ENCODE measurements around the gene HOXA11.

The HOXA11 gene

DNA sequence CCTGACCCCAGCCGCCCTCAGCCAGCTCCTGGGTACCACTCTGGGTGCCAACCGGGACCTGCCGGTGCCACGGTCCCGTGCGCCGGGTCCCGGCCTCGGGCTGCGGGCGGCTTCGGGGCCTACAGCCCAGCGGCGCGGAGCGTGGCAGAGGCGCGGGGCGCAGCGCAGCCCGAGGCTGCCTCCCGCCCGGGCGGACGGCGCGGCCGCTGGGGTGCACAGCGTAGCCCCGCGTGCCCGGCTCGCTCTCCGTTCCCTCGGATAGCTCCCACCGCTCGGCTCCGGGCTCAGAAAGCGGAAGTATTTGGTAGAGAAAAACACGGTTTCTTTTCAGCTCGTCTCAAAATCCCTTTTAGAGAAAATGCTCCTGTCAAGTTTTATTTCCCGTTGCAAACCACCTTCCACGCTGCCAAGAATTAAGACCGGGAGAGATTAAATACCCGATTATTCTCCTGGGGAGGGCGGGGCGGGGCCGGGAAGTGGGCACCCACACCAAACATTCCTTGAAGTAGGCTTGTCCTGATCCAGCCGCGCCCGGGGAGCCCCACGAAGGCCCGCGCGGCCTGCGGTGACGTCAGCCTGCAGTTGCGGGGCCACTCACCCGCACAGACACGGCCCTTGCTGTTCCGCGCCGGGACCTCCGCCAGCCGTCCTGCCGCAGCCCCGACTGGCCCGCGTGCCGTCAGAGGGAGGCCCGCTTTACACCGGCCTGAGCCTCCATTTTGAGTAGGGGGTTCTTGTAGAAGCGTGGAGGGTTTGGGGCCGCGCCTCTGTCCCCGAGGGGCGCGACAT lies 7.7 kb upstream of the HOXA11 start:
- no peak for DNase-seq

DNA sequence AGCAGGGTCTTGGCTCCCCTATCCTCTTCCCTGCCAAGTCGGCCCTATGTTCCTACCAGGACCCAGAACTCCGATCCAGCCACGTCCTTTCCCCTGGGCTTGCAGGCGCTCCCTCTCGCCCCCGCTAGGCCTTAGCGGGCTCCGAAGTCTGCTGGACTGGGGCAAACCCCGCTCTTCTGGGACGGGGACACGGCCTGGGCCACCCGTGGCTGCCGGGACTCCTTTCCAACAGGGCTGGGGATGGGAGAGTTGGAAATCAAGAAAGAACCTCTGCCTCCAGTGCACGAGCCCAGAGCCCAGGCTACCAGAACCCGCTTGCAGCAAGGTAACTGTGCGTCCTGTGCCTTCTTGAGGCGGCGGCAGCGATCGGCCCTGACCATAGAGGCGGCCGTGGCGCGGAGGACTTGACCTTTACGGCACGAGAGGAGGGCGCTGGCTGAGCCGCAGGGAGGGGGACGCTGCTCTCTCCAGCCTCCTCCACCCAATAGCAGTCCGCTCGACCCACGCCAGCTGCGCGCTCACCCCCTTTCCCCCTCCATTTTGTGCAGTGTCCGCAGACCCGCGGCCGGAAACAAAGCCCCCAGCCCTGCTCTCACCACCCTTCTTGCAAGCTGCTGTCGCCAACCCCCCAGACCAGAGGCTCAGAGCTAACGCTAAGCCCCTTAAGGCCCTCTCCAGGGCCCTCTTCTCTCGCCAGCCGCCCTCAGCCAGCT lies 7.0 kb upstream of the HOXA11 start:
- no peak for DNase-seq

DNA sequence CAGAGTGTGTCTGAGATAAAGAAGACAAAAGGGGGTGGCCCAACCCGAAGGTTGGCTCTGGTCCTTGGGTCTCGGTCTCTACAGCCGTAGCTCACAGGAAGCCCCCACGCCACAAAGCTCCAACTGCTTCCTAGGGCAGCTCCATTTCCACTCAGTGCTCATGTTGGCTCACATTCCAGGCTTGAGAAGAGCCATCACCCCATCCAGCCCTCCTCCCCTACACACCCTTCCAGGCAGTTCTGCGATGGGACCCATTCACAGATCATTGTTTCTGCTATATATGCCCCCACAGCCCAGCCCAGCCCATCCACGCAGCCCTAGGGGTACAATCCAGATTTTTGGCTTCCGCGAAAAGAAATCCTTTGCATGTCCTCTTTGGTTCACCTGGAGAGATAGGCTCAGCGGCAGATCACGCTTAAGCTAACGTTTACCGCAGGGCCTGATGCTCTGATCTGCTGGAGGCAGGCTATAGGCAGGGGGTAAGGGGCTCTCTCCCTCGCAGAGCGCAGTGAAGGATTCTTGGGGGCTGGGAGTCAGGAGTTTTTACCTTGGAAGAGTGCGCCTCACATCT lies 6.2 kb upstream of the HOXA11 start:
- DNase-seq, result no peak

DNA sequence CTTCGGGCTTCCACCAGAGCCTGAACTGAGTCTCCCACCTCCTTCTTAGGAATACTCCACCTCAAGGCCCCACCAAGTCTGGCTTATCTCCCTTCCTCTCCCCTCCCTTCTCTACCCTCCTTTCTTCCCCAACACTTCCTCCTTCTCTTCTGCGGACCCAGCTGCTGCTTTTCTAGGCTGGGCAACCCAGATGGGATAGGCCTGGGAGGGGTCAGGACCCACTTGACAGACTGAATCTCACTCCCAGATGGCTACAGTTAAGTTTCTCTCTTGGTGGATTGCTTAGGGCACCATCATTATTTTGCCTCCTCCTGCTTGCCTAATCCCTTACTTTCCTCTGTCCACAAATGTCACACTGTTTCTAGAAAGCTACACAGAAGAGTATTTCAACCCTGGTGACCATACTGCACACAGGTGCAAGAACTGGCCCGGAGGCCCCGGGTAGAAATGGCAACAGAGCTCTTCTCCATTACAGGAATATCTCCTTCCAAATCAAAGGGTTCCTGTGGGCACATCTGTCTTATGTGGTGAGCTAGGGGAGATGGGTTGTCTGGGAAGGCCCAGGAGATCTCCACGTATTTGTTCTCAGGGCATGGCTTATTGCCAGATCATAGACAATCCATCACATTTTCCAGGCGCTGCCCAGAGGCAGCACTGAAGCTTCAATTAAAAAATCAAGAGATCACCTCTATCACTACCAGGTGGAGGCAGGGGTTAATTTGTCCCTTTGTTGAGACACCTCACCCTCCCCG lies 5.1 kb upstream of the HOXA11 start:
- no peak for DNase-seq

DNA sequence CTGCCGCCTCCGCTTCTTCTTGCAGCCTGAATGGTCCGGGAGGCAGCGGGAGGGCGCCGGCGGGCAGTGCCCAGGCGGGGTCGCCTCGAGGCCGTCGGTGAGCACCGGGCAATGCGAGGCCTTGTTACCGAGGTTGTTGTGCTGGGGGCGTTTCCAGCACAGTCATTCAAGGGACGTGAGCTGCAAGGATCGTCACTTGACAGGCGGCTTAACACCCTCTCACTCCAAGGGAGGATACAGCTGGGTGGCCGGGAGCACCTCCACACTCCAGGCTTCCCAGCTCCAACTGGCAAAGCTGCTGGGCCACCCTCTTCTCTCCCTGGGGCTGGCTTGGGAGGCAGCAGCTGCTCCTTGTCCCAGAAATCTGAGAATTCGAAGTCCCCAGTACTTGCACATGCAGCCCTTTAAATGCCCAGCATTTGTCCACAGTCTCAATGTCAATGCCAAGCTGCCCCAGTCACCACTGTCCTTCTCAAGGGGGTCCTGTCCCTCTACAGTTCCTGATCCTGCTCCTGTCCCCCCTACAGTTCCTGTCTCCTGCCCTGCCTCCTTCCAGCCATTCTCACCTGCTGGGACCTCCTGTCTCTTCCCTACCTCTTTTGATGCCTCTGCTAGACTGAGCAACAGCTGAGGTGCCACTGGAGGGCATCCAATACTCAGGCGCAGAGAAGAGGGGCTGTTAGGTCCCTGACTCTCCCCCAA lies 4.4 kb upstream of the HOXA11 start:
- DNase-seq, result no peak

DNA sequence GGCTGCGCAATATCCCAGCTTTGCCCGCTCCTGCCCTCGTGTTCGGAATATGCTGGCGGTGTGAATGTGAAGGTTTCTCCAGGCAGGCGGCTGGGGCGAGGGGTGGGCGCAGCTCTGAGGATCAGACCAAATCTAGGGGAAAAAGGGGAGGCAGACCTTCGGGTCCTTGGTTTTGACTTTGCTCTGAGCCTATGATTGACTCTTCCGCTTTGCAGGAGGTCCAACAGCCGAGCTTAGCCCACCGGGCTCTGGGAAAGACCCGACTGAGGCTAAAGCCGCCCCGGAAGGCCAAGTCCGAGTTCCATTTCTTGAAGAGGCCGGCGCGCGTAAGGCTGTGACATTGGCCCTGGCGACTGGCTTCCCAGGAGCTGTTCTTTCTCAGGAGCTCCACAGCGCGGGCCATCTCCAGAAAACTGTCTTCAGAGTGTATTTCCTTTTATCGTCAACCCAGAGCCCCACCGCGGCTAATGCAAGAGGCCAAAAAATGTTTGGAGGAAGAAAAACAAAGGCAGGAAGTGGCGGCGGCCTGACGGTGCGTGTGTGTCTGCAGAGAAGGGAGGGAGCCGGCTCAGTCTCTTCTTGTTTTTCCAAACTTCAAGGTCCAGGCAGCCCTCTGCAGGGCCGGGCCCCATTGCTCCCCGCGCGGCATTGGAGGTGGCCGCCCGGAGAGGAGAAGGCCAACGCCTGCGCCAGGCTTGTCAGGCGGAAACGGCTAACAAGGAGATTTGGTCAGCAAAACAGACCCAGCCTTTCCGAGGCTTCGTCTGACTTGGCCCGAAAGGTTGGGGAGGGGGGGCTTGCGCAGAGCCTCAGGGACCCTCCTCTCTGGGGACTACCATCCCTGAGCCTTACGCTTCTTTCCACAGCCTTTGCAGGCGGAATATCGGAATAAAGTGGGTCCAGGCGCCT lies 3.6 kb upstream of the HOXA11 start:
- DNase-seq, result peak in 1 of 5 donors; percentile 31

DNA sequence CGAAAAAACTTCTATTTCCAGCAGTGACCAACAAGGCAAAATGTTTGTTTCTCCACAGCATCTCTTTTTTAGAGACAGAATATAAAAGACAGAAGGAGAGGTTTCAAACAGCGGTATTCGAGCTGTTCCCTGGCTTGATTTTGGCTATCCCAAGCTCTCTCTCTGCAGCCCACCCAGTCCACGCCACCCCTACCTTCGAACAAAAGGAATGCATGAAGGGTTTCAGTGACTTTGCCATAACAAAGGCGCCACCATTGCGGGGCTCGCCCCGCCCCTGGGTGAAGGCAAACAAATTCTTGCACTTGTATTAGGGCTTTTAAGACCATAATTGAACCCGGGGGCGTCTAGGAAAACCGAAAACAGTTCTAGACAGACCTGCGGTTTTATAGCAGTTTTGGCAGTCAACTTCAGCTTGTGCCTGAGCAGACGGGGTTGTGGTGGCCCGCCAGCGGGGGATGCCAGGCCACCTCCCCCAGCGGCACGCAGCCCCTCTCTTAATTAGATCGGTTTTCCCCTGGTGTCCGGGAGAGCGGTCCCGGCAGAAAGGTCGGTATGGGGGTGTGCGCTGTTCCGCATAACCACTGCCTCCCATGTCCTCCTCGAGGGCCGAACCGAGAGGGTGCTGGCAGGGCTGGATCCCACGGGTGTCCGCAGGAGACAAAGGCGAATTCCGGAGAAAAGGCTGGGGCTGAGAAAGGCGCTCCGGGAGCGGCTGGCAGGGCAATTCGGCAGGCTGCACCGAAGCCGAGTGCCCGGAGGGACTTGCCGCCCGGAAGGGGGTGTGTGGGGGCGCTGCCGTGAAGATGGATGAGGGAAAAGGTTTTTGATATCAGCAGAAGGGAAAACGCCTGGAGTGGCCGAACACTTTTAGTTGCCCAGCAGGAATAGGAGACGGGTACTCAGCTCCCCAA lies 2.7 kb upstream of the HOXA11 start:
- DNase-seq, result no peak

DNA sequence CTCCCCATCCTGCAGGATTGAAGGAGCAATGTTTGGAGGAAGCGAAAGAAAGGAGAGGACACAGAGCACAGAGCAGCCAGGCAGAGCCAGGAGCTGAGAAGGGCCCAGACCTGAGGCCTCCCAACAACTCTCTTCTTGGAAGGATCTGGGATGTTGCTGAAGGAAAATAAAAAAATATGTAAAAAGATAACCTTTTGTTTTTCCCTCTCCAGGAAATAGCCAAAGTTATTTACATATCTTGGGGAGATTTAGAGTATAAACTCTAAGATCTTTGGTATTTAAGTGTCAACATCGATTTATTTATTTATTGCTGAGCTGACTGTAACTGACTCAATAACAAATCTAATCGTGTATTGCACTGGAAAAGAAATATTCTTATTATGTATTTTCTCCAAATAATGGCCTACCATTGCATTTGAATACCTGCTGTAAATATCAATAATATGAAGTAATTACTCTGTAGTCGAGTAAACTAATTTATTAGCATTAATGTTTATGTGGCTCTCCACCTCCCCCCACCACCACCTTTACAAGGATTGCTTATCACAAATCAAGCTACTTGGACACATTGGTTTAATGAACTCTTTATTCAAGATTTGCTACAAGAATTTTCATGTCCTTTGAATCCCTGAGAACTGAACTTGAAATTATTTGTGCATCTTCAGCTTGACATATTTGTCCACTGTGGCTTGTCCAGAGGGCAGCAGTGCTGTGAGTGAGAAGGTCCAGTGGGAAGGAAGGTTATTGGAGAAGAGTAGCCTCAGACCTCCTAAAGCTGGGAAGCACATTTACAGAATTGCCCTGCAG lies 1.8 kb upstream of the HOXA11 start:
- no peak for DNase-seq

DNA sequence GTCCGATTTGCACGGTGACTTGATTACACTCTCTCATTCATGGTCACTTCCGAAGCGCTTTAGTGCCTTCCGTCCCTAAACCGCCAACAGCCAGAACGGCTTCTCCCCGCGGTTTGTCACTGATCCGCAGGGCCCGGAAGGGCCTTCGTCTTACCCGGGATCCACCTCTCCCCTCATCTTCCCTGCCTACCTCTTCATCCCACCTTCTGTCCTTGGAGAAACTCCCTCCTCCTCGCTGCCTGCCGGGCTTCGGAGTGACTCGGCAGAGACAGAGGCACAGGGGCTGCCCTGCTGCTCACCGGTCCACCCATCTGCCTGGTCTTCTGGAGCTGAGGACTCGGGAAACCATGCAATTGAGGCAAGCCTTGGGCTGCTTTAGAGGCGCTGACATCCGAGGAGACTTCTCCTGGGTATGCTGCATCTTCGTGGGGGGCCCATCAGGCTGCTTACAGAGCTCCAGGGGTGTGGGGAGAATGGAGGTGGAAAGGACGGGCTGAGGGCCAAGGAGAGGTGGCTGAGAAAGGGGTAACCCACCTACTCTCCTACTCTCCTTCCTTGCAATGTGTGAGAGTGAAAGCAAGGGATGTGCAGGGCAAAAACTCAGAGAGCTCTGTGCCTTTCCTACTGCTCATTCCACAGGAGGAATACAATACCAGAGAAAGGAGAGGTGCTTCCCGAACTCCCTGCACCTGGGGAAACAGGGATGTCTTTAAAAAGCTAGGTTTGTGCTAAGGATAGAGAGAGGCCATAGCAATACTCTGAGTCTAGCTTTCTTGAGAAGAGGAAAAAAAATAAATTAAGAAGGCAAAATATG lies 1.0 kb upstream of the HOXA11 start:
- no peak for DNase-seq

DNA sequence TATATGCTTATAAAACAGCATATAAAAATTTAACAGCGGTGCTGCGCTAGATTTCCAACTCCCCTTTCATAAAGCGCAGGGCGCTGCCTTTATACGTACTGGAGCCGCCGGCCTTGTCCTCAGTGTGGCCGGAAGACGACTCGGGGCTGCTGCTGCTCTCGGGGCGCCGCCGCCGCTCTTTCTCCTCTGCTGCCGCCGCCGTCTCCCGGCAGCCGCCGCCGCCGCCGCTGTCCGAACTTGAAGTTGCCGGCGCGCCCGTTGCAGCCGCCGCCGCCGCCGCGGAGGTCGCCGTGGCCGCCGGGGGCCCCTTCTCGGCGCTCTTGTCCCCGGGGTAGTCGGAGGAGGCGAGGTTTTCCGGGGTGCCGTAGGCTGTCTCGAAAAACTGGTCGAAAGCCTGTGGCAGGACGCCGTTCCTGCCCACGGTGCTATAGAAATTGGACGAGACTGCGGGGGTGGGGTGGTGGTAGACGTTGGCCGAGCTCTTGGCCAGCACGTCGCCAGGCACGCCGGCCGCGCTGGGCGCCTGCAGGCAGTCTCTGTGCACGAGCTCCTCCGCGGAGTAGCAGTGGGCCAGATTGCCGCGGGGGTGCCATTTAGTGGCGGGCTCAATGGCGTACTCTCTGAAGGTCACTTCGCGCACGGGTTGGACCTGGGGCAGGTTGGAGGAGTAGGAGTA lies 557 bp downstream of the HOXA11 start:
- DNase-seq, result peak in 1 of 5 donors; percentile 28

DNA sequence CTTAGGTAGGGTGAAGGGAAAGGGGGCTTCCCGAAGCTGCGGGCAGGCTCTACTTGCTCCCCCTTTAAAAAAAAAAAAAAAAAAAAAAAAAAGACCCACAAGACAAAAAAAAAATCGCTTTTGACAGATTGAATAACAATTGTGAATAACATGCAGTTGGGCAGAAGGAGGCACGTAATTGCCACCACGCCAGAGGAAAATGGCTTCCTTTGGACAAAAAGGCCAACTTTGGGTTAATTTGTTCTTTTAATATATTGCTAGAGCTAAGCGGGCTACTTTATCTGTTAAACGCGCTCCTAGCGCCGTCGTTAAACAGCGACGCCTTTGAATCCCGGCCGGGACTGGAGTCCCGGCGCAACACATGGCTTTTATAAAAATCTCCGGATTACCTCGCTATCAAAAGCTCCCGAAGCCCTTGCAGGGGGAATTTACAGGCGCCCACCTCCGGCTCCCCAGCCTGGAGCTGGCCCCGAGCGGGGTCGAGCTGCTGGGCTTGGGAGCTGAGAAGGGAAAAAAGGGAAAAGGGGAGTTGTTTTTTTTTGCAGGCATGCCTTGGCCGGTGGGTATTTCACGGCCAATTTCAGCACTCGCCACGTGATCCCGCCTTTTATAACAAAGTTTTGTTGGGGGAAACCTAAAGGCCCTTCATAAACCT lies 1.2 kb downstream of the HOXA11 start:
- no peak for DNase-seq

DNA sequence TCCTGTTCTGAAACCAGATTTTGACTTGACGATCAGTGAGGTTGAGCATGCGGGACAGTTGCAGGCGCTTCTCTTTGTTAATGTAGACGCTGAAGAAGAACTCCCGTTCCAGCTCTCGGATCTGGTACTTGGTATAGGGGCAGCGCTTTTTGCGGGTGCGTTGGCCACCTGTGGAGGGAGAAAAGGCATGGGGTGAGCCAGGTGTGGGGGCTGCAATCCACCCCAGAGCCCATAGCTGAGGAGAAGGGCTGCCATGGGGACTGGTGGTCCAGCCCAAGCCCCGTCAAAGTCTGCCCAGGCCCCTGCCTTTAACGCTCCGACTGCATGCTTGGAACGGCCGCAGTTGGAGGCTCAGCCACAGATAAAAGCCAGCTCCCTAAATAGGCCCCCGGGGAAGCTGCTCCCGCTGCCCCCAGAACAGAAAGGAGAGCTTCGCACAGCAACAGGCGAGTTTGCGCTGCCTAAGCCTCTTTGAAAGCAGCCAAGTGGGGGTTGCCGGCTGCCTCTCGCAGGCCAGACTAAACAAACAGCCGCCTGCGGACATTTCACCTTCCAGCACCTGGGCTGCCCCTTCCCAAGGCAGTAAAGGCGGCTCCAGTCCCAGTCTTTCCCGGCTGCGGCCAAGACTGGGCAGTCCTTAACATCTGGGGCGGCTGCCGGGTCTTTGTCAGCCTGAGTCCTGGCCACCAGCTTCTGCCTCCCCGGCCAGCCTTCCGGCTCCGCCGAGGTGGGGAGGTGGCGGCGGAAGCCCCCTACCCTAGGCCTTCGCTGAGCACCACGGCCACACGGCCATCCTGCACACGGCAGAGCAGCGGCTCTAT lies 2.0 kb downstream of the HOXA11 start:
- no peak for DNase-seq

DNA sequence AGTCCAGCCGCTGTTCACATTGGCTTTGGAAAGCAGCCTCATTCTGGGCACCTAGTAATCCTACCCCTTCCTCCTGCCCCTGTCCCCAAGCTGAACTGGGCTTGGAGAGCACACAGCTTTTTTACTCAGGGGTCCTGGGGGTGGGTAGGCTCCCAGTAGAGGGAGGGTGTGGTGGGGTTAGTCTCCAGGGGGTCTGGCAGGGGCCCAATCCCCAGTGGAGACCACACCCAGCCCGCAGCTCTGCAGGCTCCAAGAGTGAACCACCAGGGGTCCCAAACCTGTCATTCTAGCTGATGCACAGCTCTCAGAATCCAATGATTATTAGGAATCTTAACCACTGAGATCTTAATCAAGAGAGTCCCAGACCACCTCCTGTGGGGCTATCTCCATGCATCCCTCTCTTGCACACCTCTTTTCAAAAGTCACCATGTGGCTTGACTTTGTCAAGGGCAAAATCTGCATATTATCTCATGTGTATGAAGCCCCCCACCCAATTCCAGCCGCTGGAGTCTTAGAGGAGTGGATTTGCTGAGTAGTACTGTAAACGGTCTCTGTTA lies 2.7 kb downstream of the HOXA11 start:
- no peak for DNase-seq

DNA sequence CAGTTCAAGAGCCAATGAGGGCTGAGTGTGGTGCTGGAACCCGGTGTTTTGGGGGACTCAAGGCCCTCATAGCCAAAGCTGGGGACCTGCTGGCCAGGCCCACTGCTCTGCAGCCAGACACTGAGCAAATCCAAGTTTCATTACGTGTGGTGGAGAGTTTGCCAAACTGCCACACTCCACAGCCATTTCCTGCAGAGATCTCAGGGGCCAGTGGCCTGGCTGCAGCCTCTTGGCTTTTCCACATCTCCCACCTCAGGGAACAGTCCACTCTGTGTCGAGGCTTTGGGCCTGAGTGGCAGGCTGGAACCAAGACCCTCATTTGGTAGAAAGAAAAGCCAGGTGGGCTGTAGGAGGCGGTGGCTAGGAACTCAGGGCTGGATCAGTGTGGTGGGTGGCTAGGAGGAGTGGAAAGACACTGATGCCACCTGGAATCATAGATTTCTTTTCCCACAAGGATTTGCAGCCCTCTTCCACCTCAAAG lies 3.2 kb downstream of the HOXA11 start:
- DNase-seq, result no peak

DNA sequence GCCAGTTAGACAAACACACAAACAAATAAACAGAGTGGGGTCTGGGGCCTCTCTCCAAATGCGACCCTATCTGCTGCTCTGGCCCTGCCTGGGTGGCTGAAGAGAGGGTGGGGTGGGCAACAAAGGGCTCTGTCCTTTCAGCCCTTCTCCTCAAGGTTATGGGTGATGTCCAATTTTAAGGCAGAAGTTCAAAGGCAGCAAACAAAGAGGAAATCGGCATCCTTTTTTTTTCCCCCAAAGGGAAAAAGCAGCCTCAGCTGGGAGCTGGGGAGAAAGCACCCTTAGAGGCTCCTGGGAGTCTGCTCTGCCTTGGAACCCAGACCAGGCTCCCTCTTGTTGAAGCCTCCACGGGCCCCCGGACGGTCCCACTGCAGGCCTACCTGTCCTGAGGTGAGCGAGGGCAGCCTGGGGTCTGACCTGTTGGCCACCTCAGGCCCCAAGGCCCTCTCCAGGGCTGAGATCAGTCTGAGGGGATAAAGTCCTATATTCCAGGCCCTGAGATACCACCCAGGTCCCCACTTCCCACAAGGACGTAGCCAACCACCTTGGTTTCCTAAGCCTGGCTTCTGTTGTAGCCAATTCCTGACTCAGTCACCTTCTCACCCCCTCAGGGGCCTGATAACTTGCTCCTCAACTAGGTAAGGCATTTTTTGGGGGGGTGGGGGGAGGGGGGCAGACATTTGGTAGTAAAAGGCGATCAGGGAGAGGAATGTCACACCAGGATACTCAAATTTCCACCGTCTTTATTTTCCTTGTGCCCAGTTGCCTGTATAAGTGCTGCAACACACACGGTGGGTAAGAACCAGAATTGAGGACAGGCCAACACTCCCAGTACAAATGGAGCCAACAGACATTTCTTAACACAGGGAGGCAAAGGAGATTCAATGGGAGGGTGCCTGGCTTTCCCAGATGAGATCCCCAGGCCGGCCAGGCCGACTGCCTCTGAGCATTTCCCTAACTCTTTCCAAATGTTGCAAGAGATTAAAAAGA lies 4.3 kb downstream of the HOXA11 start:
- DNase-seq, result no peak
